ENCODE results near the gene SLIT3. TPM values are rescaled to one million over a fixed set of nuclear protein-coding genes. Genes with fewer than 3 reads are reported as not detected.
A peak's percentile ranks its signal among the peaks of the same experiment; 100 is the strongest.

SLIT3 gene
- total RNA-seq, 8 experiments from 2014 or later, result 6.1 to 159 (median 64.4) TPM

DNA sequence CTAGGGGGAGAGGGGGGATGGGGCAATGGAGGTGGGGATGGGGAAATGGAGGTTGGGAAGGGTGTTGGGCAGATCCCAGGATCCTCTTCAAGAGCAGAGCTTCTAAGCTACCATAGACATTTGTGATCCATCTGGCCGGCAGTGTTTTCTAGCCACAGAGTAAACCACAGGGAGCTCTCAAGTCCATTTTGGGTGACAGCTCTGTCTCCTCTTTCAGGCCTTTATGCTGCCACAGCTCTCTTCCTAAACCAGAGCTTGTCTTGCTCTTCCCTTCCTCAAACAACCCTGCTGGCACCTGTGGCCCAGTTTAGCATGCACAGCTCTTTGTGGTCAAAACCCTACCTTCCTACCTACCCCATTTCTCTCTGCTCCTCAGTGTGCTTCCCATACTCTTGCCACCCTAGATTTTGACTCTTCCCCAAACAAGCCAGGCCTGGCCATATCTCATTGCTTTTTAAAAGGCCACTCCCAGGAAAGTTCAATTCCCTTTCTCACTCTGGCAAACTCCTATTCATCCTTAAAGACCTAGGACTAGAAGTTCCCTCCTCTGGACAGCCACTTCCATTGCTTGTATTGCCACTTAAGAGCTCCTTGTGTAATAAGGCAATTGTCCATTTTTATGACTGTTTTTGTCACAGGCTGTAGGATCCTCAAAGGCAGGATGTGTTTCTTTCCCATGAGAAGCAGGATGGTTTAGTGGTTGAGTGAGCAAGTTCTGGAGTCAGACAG lies 637.5 kb downstream of the SLIT3 start:
- no peak overlapping the region for H3K4me3 ChIP-seq
- WGBS, 10 experiments, result no CpG with 5 or more reads among the region's 1 CpG
- in situ Hi-C loops (cut with MboI; ENCODE audit: low pct_unique_long_range_greater_than_20kb in 2 of 9, low sequenced_read_pairs in 9 of 9, unreplicated experiment in 9 of 9), result loop anchor here in 1 of 9 experiments (25.0 kb wide), 1 partner anchor 401 kb away; no protein-coding TSS in a partner anchor
- no peak for ATAC-seq (replicated peaks in 6 of 8)
- H3K4me1 ChIP-seq (replicated peaks in 1 of 2), result no peaks in the 10 kb centered on the region
- H3K27ac ChIP-seq, result no peak overlapping the region

DNA sequence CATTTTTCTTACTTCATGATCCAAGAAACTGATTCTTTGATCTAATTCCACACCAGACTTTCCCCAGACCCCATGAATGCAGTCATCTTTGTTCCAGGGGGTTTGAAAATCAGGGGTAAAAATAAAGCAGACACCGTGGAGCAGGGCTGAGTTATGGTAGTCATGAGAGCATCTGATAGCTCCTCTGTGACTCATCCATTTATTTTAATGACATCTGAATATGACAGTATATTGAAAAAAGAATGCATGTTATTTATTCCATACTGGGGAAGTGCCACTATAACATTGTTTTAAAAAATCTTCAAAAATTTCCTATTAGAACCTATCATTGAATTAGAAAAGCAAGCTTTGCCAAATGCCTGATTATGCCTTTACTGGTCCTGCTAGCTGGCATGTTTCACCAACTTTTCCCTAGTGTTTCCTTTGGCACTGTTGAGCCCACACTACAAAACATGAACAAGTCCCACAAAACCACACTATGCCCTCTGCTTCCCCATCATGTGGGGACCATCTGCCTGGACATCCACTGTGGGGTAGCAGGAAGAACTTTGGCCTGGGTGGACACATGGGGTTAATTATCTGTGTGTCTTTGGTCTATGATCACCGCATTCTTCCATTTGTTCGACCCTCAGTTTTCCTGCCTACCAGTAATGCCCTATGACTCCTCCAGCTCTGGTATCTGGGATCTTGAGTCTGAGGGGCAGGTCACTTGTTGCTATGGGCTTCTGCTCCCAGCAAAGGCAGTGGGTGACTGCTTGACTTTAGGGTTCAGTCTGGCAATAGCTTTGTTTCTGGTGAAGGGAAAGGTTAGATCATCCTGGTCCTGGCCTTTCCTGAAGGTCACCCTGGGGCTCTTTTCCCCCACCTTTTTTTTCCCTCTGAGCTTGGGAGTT lies 639.1 kb downstream of the SLIT3 start:
- Histone ChIP-seq H3K4me1 (replicated peaks in 1 of 2) (no peaks in the 10 kb centered on the region), H3K4me3 (no peak overlapping the region), H3K27ac (no peak overlapping the region)
- WGBS, 10 experiments, result 0 to 96% (median 69%) methylated on average over 1 to 3 of the region's 3 CpGs; no CpG with 5 or more reads in 1 of the 10 experiments
- in situ Hi-C loops (cut with MboI; ENCODE audit: low pct_unique_long_range_greater_than_20kb in 2 of 9, low sequenced_read_pairs in 9 of 9, unreplicated experiment in 9 of 9), result loop anchor here in 1 of 9 experiments (25.0 kb wide), 1 partner anchor 400 kb away; no protein-coding TSS in a partner anchor
- ATAC-seq (replicated peaks in 6 of 8), result peak in 4 of 8 experiments; percentile 9 to 45 (median 21)

DNA sequence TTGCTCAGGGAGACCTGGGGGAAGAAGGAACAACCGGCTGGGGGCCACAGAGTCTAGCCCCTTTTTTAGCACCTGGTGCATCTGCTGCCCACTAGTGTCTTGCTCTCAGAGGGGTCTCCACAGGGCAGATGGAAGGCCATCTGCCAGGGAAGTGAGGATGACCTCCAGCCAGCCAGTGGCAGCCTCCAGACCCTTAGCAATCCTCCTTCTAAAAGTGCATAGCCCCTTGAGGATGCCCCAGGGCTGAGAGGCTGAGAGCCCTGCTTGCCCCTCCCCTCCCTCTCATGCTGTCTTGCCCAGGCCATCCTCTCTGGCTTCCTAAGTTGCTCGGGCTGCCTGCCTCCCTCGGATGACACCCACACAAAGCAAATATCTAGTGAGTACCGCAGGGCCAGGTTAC lies 640.2 kb downstream of the SLIT3 start:
- 40 to 87% (median 72%) methylated on average over 1 to 3 of the region's 4 CpGs; no CpG with 5 or more reads in 7 of the 10 experiments for WGBS, 10 experiments
- H3K27ac ChIP-seq, result no peak overlapping the region
- no peaks in the 10 kb centered on the region for H3K4me1 ChIP-seq (replicated peaks in 1 of 2)
- no peak overlapping the region for H3K4me3 ChIP-seq
- ATAC-seq (replicated peaks in 6 of 8), result no peak
- in situ Hi-C loops (cut with MboI; ENCODE audit: low pct_unique_long_range_greater_than_20kb in 2 of 9, low sequenced_read_pairs in 9 of 9, unreplicated experiment in 9 of 9), result loop anchor here in 1 of 9 experiments (25.0 kb wide), 1 partner anchor 398 kb away; no protein-coding TSS in a partner anchor

DNA sequence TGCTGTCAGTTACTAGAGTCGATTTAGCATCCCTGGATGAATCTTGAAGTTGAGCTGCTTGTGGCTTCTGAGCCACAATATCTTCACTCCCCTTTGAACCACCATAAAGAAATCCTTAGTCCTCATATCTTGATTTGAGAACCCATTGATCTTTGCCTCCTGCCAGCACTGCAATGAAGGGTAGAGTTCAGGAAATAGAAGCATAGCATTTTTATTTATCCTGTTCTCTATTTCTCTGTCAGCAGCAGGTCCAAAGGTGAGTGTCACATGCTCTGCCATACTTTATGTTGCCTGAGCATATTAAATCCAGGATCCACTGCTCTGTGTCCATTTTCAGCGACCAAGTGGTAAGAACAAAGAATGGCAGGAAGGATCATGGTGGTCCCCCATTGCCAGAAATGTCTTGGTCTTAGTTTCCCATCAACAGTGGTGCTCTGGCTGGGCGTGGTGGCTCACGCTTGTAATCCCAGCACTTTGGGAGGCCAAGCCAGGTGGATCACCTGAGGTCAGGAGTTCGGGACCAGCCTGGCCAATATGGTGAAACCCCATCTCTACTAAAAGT lies 641.6 kb downstream of the SLIT3 start:
- no peak overlapping the region for H3K27ac ChIP-seq
- H3K4me1 ChIP-seq (replicated peaks in 1 of 2), result no peaks in the 10 kb centered on the region
- in situ Hi-C loops (cut with MboI; ENCODE audit: low pct_unique_long_range_greater_than_20kb in 2 of 9, low sequenced_read_pairs in 9 of 9, unreplicated experiment in 9 of 9), result loop anchor here in 1 of 9 experiments (25.0 kb wide), 1 partner anchor 397 kb away; no protein-coding TSS in a partner anchor
- H3K4me3 ChIP-seq, result no peak overlapping the region
- no peak for ATAC-seq (replicated peaks in 6 of 8)
- 58 to 100% (median 77%) methylated on average over 1 to 3 of the region's 5 CpGs; no CpG with 5 or more reads in 2 of the 10 experiments for WGBS, 10 experiments

DNA sequence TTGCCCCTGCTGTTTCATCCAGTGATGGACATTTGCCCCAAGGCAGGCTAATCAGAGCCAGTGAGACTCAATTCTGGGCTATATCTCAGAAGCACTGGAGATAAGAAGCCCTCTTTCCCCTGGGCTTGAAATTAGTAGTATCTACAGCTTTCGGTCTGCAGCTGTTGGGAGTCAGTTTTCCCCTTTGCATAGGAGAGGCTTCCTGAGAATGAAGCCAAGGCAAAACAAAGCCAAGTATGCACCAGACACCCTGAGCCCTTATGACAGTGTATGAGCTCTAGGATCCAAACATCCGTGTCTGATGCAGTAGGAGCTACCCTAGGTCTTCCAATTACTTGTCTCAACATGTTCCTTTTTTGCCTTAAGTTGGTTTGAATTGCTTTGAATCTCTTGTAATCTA lies 642.5 kb downstream of the SLIT3 start:
- in situ Hi-C loops (cut with MboI; ENCODE audit: low pct_unique_long_range_greater_than_20kb in 2 of 9, low sequenced_read_pairs in 9 of 9, unreplicated experiment in 9 of 9), result loop anchor here in 1 of 9 experiments (25.0 kb wide), 1 partner anchor 396 kb away; no protein-coding TSS in a partner anchor
- Histone ChIP-seq H3K4me3 (no peak overlapping the region), H3K4me1 (replicated peaks in 1 of 2) (no peaks in the 10 kb centered on the region), H3K27ac (no peak overlapping the region)
- peak in 2 of 8 experiments; percentile 7 to 33 for ATAC-seq (replicated peaks in 6 of 8)
- WGBS, 10 experiments, result 25 to 100% (median 96%) methylated on average over 1 to 2 of the region's 2 CpGs; no CpG with 5 or more reads in 2 of the 10 experiments

DNA sequence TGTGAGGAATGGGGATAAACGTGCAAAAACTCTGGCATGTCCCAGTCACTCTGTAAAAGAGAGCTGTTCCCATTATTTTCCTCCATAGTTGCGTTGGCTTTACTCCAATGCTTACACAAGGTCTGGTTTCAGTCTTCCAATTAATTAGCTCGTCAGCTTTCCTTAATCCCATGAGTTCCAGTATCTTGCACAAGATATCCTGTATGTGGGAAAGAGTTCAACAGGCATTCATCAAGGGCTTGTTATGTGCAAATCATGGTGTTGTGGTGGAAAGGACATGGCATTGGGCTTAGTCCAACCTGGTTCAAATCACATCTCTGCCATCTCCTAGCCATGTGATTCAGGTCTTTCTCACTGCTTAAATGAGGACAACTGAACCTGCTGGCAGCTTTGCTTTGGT lies 644.3 kb downstream of the SLIT3 start:
- WGBS, 10 experiments, result 40 to 100% (median 78%) methylated on average over 1 to 3 of the region's 3 CpGs; no CpG with 5 or more reads in 5 of the 10 experiments
- in situ Hi-C loops (cut with MboI; ENCODE audit: low pct_unique_long_range_greater_than_20kb in 2 of 9, low sequenced_read_pairs in 9 of 9, unreplicated experiment in 9 of 9), result loop anchor here in 1 of 9 experiments (25.0 kb wide), 1 partner anchor 394 kb away; no protein-coding TSS in a partner anchor
- no peak overlapping the region for H3K27ac ChIP-seq
- no peak overlapping the region for H3K4me3 ChIP-seq
- ATAC-seq (replicated peaks in 6 of 8), result peak in 3 of 8 experiments; percentile 50 to 62 (median 57)
- no peaks in the 10 kb centered on the region for H3K4me1 ChIP-seq (replicated peaks in 1 of 2)

DNA sequence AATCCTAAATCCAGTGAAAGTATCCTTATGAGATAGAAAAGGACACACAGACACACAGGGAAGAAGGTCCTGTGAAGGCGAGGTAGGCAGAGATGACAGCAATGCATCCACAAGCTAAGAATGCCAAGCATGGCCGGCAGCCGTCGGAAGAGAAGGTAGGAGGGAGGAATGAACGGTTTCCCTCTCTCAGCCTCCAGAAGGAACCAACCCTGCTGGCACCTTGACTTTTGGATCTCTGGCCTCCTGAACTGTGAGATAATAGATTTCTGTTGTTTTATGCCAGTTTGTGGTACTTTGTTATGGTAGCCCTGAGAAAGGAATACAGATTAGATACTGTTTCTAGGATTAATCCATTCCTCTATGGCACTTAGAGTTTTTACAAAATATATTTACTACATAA lies 645.6 kb downstream of the SLIT3 start:
- Histone ChIP-seq H3K4me1 (replicated peaks in 1 of 2) (no peaks in the 10 kb centered on the region), H3K27ac (no peak overlapping the region), H3K4me3 (no peak overlapping the region)
- ATAC-seq (replicated peaks in 6 of 8), result no peak
- 80 to 100% (median 97%) methylated on average over 1 to 5 of the region's 5 CpGs for WGBS, 10 experiments
- in situ Hi-C loops (cut with MboI; ENCODE audit: low pct_unique_long_range_greater_than_20kb in 2 of 9, low sequenced_read_pairs in 9 of 9, unreplicated experiment in 9 of 9), result loop anchor here in 1 of 9 experiments (25.0 kb wide), 1 partner anchor 393 kb away; no protein-coding TSS in a partner anchor

DNA sequence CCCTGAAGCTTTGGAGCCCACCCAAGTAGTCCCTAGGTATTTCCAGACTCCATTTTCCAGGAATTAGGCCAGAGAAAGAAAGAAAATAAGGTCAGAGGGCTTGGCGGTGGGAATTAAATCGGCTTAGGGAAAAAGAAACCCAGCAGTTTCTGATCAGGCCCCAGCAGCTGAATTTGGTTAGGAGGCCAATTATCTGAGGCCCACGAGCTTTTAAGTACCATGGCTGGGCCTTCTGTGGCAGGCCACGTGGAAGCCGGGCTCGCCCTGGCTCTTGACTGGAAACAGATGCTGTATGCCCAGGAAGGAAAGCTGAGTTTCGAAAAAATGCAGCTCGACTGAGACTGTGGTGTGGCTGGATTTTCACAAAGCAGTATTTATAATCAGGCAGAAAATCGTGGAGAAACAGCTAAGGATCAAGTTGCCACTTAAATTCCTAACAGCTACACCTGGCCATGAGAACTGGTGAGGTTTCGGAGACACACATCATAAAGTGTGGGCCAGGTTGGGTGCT lies 646.7 kb downstream of the SLIT3 start:
- 15 to 90% (median 60%) methylated on average over 1 to 7 of the region's 10 CpGs; no CpG with 5 or more reads in 2 of the 10 experiments for WGBS, 10 experiments
- Histone ChIP-seq H3K27ac (no peak overlapping the region), H3K4me3 (no peak overlapping the region), H3K4me1 (replicated peaks in 1 of 2) (no peaks in the 10 kb centered on the region)
- ATAC-seq (replicated peaks in 6 of 8), result peak in 3 of 8 experiments; percentile 12 to 37 (median 16)
- in situ Hi-C loops (cut with MboI; ENCODE audit: low pct_unique_long_range_greater_than_20kb in 2 of 9, low sequenced_read_pairs in 9 of 9, unreplicated experiment in 9 of 9), result loop anchor here in 1 of 9 experiments (25.0 kb wide), 1 partner anchor 392 kb away; no protein-coding TSS in a partner anchor

DNA sequence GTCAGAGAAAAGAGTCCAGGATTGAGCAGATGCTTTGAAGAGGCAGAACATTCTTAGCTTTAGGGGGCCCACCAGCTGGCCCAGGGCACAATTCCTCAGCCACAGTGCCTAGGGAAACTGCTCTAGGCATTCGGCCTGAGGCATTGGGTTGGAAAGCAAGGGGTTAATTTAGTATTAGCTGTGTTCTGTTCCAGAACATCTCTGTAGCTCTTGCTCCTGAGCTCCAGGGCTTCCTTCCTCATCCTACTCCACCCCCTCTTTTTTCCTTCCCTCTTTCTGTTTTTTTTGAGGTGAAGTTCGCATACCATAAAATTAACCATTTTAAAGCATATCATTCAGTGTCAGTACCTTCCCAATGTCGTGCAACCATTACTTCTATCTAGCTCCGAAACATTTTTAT lies 647.3 kb downstream of the SLIT3 start:
- no peak for ATAC-seq (replicated peaks in 6 of 8)
- no peak overlapping the region for H3K27ac ChIP-seq
- H3K4me3 ChIP-seq, result no peak overlapping the region
- H3K4me1 ChIP-seq (replicated peaks in 1 of 2), result no peaks in the 10 kb centered on the region
- 38 to 100% (median 83%) methylated on average over 1 to 4 of the region's 4 CpGs; no CpG with 5 or more reads in 1 of the 10 experiments for WGBS, 10 experiments
- in situ Hi-C loops (cut with MboI; ENCODE audit: low pct_unique_long_range_greater_than_20kb in 2 of 9, low sequenced_read_pairs in 9 of 9, unreplicated experiment in 9 of 9), result loop anchor here in 1 of 9 experiments (25.0 kb wide), 1 partner anchor 391 kb away; no protein-coding TSS in a partner anchor

DNA sequence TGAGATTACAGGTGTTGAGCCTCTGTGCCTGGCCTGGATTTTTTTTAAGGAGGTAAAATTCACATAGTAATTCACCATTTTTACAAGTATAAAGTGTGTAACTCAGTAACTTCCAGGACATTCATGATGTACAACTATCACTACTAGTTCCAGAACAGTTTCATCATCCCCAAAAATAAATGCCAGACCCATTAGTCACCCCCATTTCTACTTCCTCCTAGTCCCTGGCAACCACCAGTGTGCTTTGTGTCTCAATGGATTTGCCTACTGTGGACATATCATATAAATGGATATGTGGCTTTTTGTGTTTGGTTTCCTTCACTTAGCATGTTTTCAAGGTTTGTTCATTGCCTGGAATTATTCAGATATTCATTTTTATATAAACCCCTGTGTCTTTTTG lies 649.3 kb downstream of the SLIT3 start:
- Histone ChIP-seq H3K27ac (no peak overlapping the region), H3K4me1 (replicated peaks in 1 of 2) (no peaks in the 10 kb centered on the region), H3K4me3 (no peak overlapping the region)
- in situ Hi-C loops (cut with MboI; ENCODE audit: low pct_unique_long_range_greater_than_20kb in 2 of 9, low sequenced_read_pairs in 9 of 9, unreplicated experiment in 9 of 9), result loop anchor here in 1 of 9 experiments (25.0 kb wide), 1 partner anchor 389 kb away; no protein-coding TSS in a partner anchor
- ATAC-seq (replicated peaks in 6 of 8), result no peak

DNA sequence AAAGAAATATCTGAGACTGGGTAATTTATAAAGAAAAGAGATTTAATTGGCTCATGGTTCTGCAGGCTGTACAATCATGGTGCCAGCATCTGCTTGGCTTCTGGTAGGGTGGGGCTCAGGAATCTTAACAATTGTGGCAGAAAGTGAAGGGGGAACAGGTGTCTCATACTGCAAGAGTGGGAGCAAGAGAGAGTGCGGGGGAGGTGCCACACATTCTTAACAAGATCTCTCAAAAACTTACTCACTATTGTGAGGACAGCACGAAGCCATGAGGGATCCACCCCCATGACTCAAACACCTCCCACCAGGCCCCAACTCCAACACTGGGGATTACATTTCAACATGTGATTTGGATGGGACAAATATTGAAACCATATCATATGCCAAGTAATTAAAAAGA lies 651.6 kb downstream of the SLIT3 start:
- H3K4me1 ChIP-seq (replicated peaks in 1 of 2), result no peaks in the 10 kb centered on the region
- WGBS, 10 experiments, result 0 to 83% (median 60%) methylated on average over 1 to 2 of the region's 2 CpGs; no CpG with 5 or more reads in 5 of the 10 experiments
- in situ Hi-C loops (cut with MboI; ENCODE audit: low pct_unique_long_range_greater_than_20kb in 2 of 9, low sequenced_read_pairs in 9 of 9, unreplicated experiment in 9 of 9), result no loop called here
- no peak overlapping the region for H3K27ac ChIP-seq
- no peak for ATAC-seq (replicated peaks in 6 of 8)
- H3K4me3 ChIP-seq, result no peak overlapping the region

DNA sequence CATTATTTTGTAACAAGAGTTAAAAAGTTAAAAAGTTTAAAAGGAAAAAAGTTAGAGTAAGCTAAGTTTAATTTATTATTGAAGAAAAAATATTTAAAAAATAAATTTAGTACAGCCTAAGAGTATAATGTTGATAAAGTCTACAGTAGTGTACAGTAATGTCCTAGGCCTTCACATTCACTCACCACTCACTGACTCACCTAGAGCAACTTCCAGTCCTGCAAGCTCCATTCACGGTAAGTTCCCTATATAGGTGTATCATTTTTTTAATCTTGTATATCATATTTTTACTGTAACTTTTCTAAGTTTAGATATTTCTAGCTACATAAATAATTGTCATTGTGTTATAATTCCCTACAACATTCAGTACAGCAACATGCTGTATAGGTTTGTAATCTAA lies 652.4 kb downstream of the SLIT3 start:
- WGBS, 10 experiments, result 29 to 100% (median 100%) methylated on average over 1 of the region's 1 CpG; no CpG with 5 or more reads in 2 of the 10 experiments
- Histone ChIP-seq H3K4me1 (replicated peaks in 1 of 2) (no peaks in the 10 kb centered on the region), H3K4me3 (no peak overlapping the region), H3K27ac (no peak overlapping the region)
- in situ Hi-C loops (cut with MboI; ENCODE audit: low pct_unique_long_range_greater_than_20kb in 2 of 9, low sequenced_read_pairs in 9 of 9, unreplicated experiment in 9 of 9), result no loop called here
- ATAC-seq (replicated peaks in 6 of 8), result no peak

Data from motor neuron (in vitro differentiated cells).